DND-41 (cell line): ENCODE data around the gene XAB2.

Experiments used
- ATAC-seq: fragments of 200-7000 bp; cut with Tn5 transposase; 3 replicates; pipeline ENCODE4 v1.9.1; 2021; ENCODE audit warnings: low read depth; ENCODE audit not compliant: insufficient read depth
- DNase-seq: peaks from one replicate; pipeline ENCODE4 v3.0.0-alpha.2; 2020
- H2AFZ ChIP-seq: 2 replicates; pipeline ENCODE4 v1.6.0; 2012; ENCODE audit warnings: low read depth, low read length
- H3K27ac ChIP-seq: 2 replicates; pipeline ENCODE4 v1.5.1; 2012; ENCODE audit warnings: low read length, inconsistent platforms
- H3K27me3 ChIP-seq: fragments of 200-600 bp; sonication (generic); 2 replicates; pipeline ENCODE4 v1.6.0; 2012; ENCODE audit warnings: low read length, mild to moderate bottlenecking, inconsistent platforms; ENCODE audit not compliant: insufficient read depth, poor library complexity
- H3K36me3 ChIP-seq: 2 replicates; pipeline ENCODE4 v1.5.1; 2012; ENCODE audit warnings: low read length, inconsistent platforms; ENCODE audit not compliant: insufficient read depth
- H3K4me1 ChIP-seq: 2 replicates; pipeline ENCODE4 v1.5.1; 2012; ENCODE audit warnings: mild to moderate bottlenecking, low read length; ENCODE audit not compliant: insufficient read depth
- H3K4me2 ChIP-seq: 2 replicates; pipeline ENCODE4 v1.6.0; 2012; ENCODE audit warnings: mild to moderate bottlenecking, moderate library complexity, low read length, inconsistent platforms; ENCODE audit not compliant: insufficient read depth
- H3K4me3 ChIP-seq, 2 experiments: fragments of 200-600 bp in 1 of 2; shearing (Covaris generic) in 1 of 2; 2 replicates each; pipeline ENCODE4 v1.5.1; 2012 to 2016; ENCODE audit warnings: inconsistent platforms in 2 of 2, low read length in 2 of 2, mild to moderate bottlenecking in 2 of 2, low read depth in 1 of 2, moderate library complexity in 1 of 2
- H3K79me2 ChIP-seq: 2 replicates; pipeline ENCODE4 v1.6.0; 2012; ENCODE audit warnings: low read length, inconsistent platforms; ENCODE audit not compliant: insufficient read depth
- H3K9ac ChIP-seq: 2 replicates; pipeline ENCODE4 v1.6.0; 2012; ENCODE audit warnings: low read depth, mild to moderate bottlenecking, inconsistent platforms, low read length, moderate library complexity
- H3K9me3 ChIP-seq: 2 replicates; pipeline ENCODE4 v1.5.1; 2012; ENCODE audit warnings: low read length, moderate library complexity, mild to moderate bottlenecking, inconsistent platforms; ENCODE audit not compliant: insufficient read depth, severe bottlenecking
- H4K20me1 ChIP-seq: 2 replicates; pipeline ENCODE4 v1.6.0; 2012; ENCODE audit warnings: low read length; ENCODE audit not compliant: insufficient read depth
- CTCF ChIP-seq: IDR thresholded peaks from 2 replicates; pipeline ENCODE4 v1.5.1; 2012; ENCODE audit warnings: borderline replicate concordance, low read length, moderate library complexity, mild to moderate bottlenecking; ENCODE audit not compliant: poor library complexity, severe bottlenecking; ENCODE audit errors: extremely low read depth
- EZH2 ChIP-seq: IDR thresholded peaks from 3 replicates; pipeline ENCODE4 v1.6.1; 2012; ENCODE audit warnings: borderline replicate concordance, low read depth, mild to moderate bottlenecking, moderate library complexity, low read length, inconsistent platforms; ENCODE audit not compliant: severe bottlenecking

XAB2 gene

GRCh38 chr19:7628589-7629311, 595 bp downstream of the XAB2 start:
- Histone ChIP-seq H3K27me3 (no peaks in the 10 kb centered on the region), H3K27ac (peak overlapping the region; percentile 76), H3K4me1 (peaks cover 43% of the 10 kb centered on the region), H3K4me3 (peak overlapping the region; percentile 69 to 83), H3K36me3 (peaks cover 52% of the 10 kb centered on the region), H2AFZ (peak overlapping the region; percentile 72), H3K4me2 (peak overlapping the region; percentile 96), H3K9ac (peak overlapping the region; percentile 76), H3K9me3 (no peaks in the 10 kb centered on the region), H4K20me1 (peaks cover 45% of the 10 kb centered on the region), H3K79me2 (peaks cover 63% of the 10 kb centered on the region)
- DNase-seq (no peak), ATAC-seq (no peak)
- TF ChIP-seq EZH2 (no peak), CTCF (no peak)

- H4K20me1 ChIP-seq: peaks cover 52% of the 10 kb centered on the region
- TF ChIP-seq EZH2 (no peak), CTCF (no peak)
- H3K9ac ChIP-seq: no peak overlapping the region
- ATAC-seq: no peak
- H3K9me3 ChIP-seq: no peaks in the 10 kb centered on the region
- H3K27me3 ChIP-seq: no peaks in the 10 kb centered on the region
- H3K79me2 ChIP-seq: peaks cover 62% of the 10 kb centered on the region
- H3K36me3 ChIP-seq: peaks cover 61% of the 10 kb centered on the region
- no peak overlapping the region for H3K27ac ChIP-seq
- H2AFZ ChIP-seq: no peak overlapping the region
- H3K4me3 ChIP-seq: no peak overlapping the region
- peaks cover 43% of the 10 kb centered on the region for H3K4me1 ChIP-seq
- no peak for DNase-seq
- H3K4me2 ChIP-seq: peak overlapping the region; percentile 96; the same call in 1 of the 2 replicates
Observed at GRCh38 chr19:7627166-7627565, 2.2 kb downstream of the XAB2 start.

- TF ChIP-seq EZH2 (no peak), CTCF (no peak)
- no peaks in the 10 kb centered on the region for H3K27me3 ChIP-seq
- H3K4me3 ChIP-seq: no peak overlapping the region
- H4K20me1 ChIP-seq: peaks cover 48% of the 10 kb centered on the region
- DNase-seq: no peak
- H3K79me2 ChIP-seq: peaks cover 52% of the 10 kb centered on the region
- H2AFZ ChIP-seq: no peak overlapping the region
- H3K9ac ChIP-seq: no peak overlapping the region
- no peaks in the 10 kb centered on the region for H3K9me3 ChIP-seq
- H3K4me1 ChIP-seq: peaks cover 33% of the 10 kb centered on the region
- H3K27ac ChIP-seq: no peak overlapping the region
- peaks cover 67% of the 10 kb centered on the region for H3K36me3 ChIP-seq
- H3K4me2 ChIP-seq: no peak overlapping the region
- ATAC-seq: no peak
Observed at GRCh38 chr19:7625763-7626372, 3.5 kb downstream of the XAB2 start.
